K562 (cell line): ENCODE data around the gene ATG13. TPM values are rescaled to one million over a fixed set of nuclear protein-coding genes. Genes with fewer than 3 reads are reported as not detected.

ENCODE experiments used
- ARHGAP35 ChIP-seq: fragments of 450-650 bp; IDR thresholded peaks from 2 replicates; pipeline ENCODE4 v1.6.1; 2018; ENCODE audit not compliant: partially characterized antibody
- DMBX1 ChIP-seq: fragments of 250-450 bp; sonication (Bioruptor Pico); IDR thresholded peaks from 2 replicates; pipeline ENCODE4 v1.8.0; 2022; ENCODE audit warnings: inconsistent platforms, mild to moderate bottlenecking, moderate library complexity, borderline replicate concordance
- FOXM1 ChIP-seq, 2 experiments: fragments of 450-650 bp in 1 of 2; sonication (generic) in 1 of 2; formaldehyde crosslinking in 1 of 2; IDR thresholded peaks; 2 replicates each; pipeline versions ENCODE4 v1.6.1 to v1.9.0; 2017 to 2022; ENCODE audit warnings: low read depth in 2 of 2, mild to moderate bottlenecking in 2 of 2, missing genetic modification reagents in 1 of 2, moderate library complexity in 1 of 2
- NCOA1 ChIP-seq: fragments of 450-650 bp; IDR thresholded peaks from 2 replicates; pipeline ENCODE4 v1.6.1; 2016; ENCODE audit warnings: low read depth
- POLR2AphosphoS5 ChIP-seq: IDR thresholded peaks from 2 replicates; pipeline ENCODE4 v1.6.1; 2011; ENCODE audit warnings: mild to moderate bottlenecking, low read depth, low read length, moderate library complexity; ENCODE audit not compliant: control insufficient read depth, insufficient read depth
- RBM14 ChIP-seq: fragments of 200-400 bp; formaldehyde crosslinking; IDR thresholded peaks from 2 replicates; pipeline ENCODE4 v1.6.1; 2018; ENCODE audit warnings: low read depth, mild to moderate bottlenecking, low read length, moderate library complexity, borderline replicate concordance; ENCODE audit not compliant: insufficient read depth
- THRAP3 ChIP-seq: fragments of 450-650 bp; IDR thresholded peaks from 2 replicates; pipeline ENCODE4 v1.6.1; 2016; ENCODE audit warnings: mild to moderate bottlenecking, inconsistent platforms, borderline replicate concordance
- ZFX ChIP-seq: sonication (generic); formaldehyde crosslinking; IDR thresholded peaks from 2 replicates; pipeline ENCODE4 v1.8.0; 2022; ENCODE audit warnings: mild to moderate bottlenecking, missing genetic modification reagents, moderate library complexity
- ZNF589 ChIP-seq: fragments of 200-800 bp; sonication (Bioruptor generic); IDR thresholded peaks from 2 replicates; pipeline ENCODE4 v1.6.1; 2016; ENCODE audit warnings: low read depth, missing genetic modification characterization, missing compliant biosample characterization
- ZNF695 ChIP-seq: fragments of 450-650 bp; formaldehyde crosslinking; IDR thresholded peaks from 2 replicates; pipeline ENCODE4 v1.4.0; 2020; ENCODE audit warnings: mild to moderate bottlenecking, moderate library complexity
- ZNF696 ChIP-seq: fragments of 250-450 bp; sonication (Bioruptor Pico); conservative IDR thresholded peaks from 2 replicates; pipeline ENCODE4 v1.4.0; 2020; ENCODE audit warnings: mild to moderate bottlenecking, moderate library complexity
- ZNF785 ChIP-seq: fragments of 250-450 bp; sonication (Bioruptor Pico); IDR thresholded peaks from 2 replicates; pipeline ENCODE4 v1.4.0; 2020; ENCODE audit warnings: mild to moderate bottlenecking
- polyA plus RNA-seq, 8 experiments: library from polyadenylated mRNA; depleted of rRNA in 4 of 8; stranded (reverse) in 5 of 8; unstranded in 3 of 8; fragments of >200 nt; fragmentation: Nextera tagmentation in 2 of 8; fragmentation: Illumina TruSeq in 1 of 8; extraction: Ambion mirVana in 2 of 8; extraction: Trizol in 1 of 8; gene quantifications; 2 replicates each; pipeline versions ENCODE4 v1.2.1 to v1.2.3, GENCODE V29; 2011 to 2014; ENCODE audit warnings: inconsistent platforms in 1 of 8, missing spikeins in 1 of 8
- total RNA-seq, 7 experiments: library from RNA; depleted of rRNA in 6 of 7; stranded (reverse); fragments of >200 nt in 6 of 7; fragmentation: Illumina TruSeq in 2 of 7; extraction: Trizol in 2 of 7; gene quantifications; 2 replicates each; pipeline versions ENCODE4 v1.2.1 to v1.2.3, GENCODE V29; 2011 to 2021; ENCODE audit warnings: low replicate concordance in 1 of 7
- TF ChIP-seq, protein P1 (sequence below): sonication (generic); formaldehyde crosslinking; IDR thresholded peaks from 2 replicates; pipeline ENCODE4 v1.8.0; 2022; ENCODE audit warnings: mild to moderate bottlenecking, missing genetic modification reagents
- TF ChIP-seq, protein P2 (sequence below): fragments of 450-650 bp; formaldehyde crosslinking; IDR thresholded peaks from 2 replicates; pipeline ENCODE4 v1.4.0; 2020; ENCODE audit warnings: mild to moderate bottlenecking, moderate library complexity
- TF ChIP-seq, protein P3 (sequence below), 2 experiments: fragments of 450-650 bp in 1 of 2; sonication (generic) in 1 of 2; formaldehyde crosslinking; conservative IDR thresholded peaks; 2 replicates each; pipeline versions ENCODE4 v1.4.0 to v1.8.1; 2020 to 2022; ENCODE audit warnings: mild to moderate bottlenecking in 1 of 2, missing genetic modification reagents in 1 of 2
- TF ChIP-seq, protein P4 (sequence below): fragments of 150-350 bp; IDR thresholded peaks from 2 replicates; pipeline ENCODE4 v1.6.1; 2014; ENCODE audit warnings: low read depth, mild to moderate bottlenecking, low read length, borderline replicate concordance
- TF ChIP-seq, protein P5 (sequence below): fragments of 250-450 bp; sonication (Bioruptor Pico); IDR thresholded peaks from 2 replicates; pipeline ENCODE4 v1.8.0; 2021; ENCODE audit warnings: mild to moderate bottlenecking, moderate library complexity

The ATG13 gene
- total and polyA plus RNA-seq, 9 of the 15 experiments (the other 6 are each of a cell fraction or from before 2014, with no cell fraction given), result 13.1 to 61.5 (median 36.5) TPM

DNA sequence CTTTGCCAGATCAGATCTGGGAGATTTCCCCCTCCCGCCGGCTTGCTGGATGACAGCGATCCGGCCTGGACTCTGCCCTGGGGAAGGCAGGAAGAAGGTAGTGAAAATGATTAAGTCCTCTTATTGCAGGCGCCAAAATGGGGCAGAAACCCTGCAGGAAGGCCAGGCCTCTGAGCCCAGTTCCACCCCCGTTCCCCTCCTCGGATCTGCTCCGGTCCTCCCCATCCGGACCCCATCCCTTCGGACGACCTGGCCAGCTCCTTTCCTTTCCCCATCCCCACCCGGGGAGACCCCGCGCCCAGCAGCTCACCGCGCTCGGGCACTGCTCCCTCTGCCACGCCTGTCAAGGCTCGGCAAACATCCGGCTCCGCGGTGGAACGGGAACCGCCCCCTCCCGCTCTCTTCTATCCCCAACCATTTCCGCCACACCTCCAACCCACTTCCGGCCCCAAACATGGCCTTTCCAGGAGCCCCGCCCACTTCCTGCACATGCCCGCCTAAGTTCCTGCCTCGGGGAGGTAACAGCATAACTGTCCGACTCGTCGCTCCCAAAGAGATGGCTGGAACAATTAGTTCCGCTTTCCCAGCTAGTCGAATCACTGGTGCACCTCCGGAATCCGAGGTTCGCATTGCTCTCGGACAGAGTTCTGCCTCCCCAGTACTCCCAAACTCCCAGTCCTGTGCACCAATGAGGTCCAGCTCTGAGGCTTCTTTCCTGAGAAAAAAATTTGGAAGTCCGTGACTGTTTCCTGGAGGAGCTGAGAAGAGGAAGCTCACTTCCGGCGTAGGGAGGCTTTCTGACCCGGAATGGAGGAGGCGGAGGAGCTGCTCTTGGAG, 83.1 kb downstream of the ATG13 start, which contains the start of the genes ARHGAP1 and ZNF408 (continued):
- TF ChIP-seq, protein P1, sequence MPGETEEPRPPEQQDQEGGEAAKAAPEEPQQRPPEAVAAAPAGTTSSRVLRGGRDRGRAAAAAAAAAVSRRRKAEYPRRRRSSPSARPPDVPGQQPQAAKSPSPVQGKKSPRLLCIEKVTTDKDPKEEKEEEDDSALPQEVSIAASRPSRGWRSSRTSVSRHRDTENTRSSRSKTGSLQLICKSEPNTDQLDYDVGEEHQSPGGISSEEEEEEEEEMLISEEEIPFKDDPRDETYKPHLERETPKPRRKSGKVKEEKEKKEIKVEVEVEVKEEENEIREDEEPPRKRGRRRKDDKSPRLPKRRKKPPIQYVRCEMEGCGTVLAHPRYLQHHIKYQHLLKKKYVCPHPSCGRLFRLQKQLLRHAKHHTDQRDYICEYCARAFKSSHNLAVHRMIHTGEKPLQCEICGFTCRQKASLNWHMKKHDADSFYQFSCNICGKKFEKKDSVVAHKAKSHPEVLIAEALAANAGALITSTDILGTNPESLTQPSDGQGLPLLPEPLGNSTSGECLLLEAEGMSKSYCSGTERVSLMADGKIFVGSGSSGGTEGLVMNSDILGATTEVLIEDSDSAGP (CRISPR knock-in tag), result no peak
- TF ChIP-seq THRAP3 (no peak), FOXM1 (IDR thresholded peaks at IDR 0.05; ENCODE audit: low read depth) (peak; percentile 77), FOXM1 (CRISPR knock-in tag; IDR thresholded peaks at IDR 0.05; ENCODE audit: low read depth) (peak; percentile 68; the same call in 1 of the 2 replicates), ZNF785 (CRISPR knock-in tag) (no peak), DMBX1 (CRISPR knock-in tag) (peak; percentile 50; the same call in 1 of the 2 replicates), POLR2AphosphoS5 (peak; percentile 87), ZNF695 (CRISPR knock-in tag) (no peak), ZNF696 (CRISPR knock-in tag) (no peak), ZNF589 (no peak), RBM14 (no peak), NCOA1 (peak; percentile 100), ARHGAP35 (no peak), ZFX (CRISPR knock-in tag) (peak; percentile 82)
- TF ChIP-seq, protein P2, sequence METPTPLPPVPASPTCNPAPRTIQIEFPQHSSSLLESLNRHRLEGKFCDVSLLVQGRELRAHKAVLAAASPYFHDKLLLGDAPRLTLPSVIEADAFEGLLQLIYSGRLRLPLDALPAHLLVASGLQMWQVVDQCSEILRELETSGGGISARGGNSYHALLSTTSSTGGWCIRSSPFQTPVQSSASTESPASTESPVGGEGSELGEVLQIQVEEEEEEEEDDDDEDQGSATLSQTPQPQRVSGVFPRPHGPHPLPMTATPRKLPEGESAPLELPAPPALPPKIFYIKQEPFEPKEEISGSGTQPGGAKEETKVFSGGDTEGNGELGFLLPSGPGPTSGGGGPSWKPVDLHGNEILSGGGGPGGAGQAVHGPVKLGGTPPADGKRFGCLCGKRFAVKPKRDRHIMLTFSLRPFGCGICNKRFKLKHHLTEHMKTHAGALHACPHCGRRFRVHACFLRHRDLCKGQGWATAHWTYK (CRISPR knock-in tag), result peak; percentile 60; the same call in 1 of the 2 replicates
- TF ChIP-seq, protein P3, sequence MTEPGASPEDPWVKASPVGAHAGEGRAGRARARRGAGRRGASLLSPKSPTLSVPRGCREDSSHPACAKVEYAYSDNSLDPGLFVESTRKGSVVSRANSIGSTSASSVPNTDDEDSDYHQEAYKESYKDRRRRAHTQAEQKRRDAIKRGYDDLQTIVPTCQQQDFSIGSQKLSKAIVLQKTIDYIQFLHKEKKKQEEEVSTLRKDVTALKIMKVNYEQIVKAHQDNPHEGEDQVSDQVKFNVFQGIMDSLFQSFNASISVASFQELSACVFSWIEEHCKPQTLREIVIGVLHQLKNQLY (CRISPR knock-in tag; conservative IDR thresholded peaks at IDR 0.05), result 0 out of 4 replicates have a peak, but pooled peaks of 1 of the 2 experiments have one; percentile 64
- TF ChIP-seq, protein P4, sequence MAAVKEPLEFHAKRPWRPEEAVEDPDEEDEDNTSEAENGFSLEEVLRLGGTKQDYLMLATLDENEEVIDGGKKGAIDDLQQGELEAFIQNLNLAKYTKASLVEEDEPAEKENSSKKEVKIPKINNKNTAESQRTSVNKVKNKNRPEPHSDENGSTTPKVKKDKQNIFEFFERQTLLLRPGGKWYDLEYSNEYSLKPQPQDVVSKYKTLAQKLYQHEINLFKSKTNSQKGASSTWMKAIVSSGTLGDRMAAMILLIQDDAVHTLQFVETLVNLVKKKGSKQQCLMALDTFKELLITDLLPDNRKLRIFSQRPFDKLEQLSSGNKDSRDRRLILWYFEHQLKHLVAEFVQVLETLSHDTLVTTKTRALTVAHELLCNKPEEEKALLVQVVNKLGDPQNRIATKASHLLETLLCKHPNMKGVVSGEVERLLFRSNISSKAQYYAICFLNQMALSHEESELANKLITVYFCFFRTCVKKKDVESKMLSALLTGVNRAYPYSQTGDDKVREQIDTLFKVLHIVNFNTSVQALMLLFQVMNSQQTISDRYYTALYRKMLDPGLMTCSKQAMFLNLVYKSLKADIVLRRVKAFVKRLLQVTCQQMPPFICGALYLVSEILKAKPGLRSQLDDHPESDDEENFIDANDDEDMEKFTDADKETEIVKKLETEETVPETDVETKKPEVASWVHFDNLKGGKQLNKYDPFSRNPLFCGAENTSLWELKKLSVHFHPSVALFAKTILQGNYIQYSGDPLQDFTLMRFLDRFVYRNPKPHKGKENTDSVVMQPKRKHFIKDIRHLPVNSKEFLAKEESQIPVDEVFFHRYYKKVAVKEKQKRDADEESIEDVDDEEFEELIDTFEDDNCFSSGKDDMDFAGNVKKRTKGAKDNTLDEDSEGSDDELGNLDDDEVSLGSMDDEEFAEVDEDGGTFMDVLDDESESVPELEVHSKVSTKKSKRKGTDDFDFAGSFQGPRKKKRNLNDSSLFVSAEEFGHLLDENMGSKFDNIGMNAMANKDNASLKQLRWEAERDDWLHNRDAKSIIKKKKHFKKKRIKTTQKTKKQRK, result no peak
- TF ChIP-seq, protein P5, sequence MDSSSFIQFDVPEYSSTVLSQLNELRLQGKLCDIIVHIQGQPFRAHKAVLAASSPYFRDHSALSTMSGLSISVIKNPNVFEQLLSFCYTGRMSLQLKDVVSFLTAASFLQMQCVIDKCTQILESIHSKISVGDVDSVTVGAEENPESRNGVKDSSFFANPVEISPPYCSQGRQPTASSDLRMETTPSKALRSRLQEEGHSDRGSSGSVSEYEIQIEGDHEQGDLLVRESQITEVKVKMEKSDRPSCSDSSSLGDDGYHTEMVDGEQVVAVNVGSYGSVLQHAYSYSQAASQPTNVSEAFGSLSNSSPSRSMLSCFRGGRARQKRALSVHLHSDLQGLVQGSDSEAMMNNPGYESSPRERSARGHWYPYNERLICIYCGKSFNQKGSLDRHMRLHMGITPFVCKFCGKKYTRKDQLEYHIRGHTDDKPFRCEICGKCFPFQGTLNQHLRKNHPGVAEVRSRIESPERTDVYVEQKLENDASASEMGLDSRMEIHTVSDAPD (CRISPR knock-in tag), result no peak
